ENCODE measurements around the gene EIF5A.

Gene EIF5A

DNA sequence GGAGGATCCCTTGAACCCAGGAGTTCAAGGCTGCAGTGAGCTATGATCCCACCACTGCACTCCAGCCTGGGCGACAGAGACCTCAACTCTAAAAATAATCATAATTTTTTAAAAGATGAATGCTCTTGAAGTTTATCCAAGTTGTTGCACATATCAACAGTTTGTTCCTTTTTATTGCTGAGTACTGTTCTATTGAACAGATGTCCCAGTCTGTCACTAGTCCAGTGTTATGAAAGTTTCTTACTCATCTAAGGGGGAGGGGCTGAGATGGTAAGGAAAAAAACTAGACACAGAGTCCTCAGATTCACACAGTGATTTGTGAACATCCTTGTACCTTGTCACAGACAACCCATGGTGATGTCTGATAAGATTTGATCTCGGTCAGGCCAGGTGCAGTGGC is 32.8 kb downstream of the EIF5A start:
- TF ChIP-seq, protein P1, sequence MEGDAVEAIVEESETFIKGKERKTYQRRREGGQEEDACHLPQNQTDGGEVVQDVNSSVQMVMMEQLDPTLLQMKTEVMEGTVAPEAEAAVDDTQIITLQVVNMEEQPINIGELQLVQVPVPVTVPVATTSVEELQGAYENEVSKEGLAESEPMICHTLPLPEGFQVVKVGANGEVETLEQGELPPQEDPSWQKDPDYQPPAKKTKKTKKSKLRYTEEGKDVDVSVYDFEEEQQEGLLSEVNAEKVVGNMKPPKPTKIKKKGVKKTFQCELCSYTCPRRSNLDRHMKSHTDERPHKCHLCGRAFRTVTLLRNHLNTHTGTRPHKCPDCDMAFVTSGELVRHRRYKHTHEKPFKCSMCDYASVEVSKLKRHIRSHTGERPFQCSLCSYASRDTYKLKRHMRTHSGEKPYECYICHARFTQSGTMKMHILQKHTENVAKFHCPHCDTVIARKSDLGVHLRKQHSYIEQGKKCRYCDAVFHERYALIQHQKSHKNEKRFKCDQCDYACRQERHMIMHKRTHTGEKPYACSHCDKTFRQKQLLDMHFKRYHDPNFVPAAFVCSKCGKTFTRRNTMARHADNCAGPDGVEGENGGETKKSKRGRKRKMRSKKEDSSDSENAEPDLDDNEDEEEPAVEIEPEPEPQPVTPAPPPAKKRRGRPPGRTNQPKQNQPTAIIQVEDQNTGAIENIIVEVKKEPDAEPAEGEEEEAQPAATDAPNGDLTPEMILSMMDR (IDR thresholded peaks at IDR 0.05; ENCODE audit: low read depth, low read length, missing control alignments), result no peak
- no peak for DNase-seq (ENCODE audit: extremely low read depth, low read depth)
- H3K4me3 ChIP-seq (replicated peaks; ENCODE audit: low read depth, low read length), result no peak overlapping the region

DNA sequence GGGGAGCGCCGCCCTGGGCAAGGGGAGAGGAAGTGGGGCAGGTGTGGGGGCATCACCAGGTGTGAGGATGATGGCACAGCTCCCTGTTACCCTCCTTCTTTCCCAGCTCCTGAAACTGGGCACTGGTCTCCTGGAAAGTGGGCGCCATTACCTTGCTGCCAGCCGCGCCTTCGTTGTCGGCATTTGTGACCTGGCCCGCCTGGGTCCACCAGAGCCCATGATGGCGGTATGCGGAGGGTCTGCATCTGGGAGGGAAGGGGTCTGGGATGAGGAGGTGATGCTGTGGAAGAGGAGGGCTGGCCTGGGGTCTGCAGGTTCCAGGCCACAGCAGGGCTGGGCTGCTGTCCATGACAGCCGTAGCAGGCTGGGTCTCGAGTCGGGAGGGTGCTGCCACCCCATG is 34.4 kb downstream of the EIF5A start:
- TF ChIP-seq, protein P1 (IDR thresholded peaks at IDR 0.05; ENCODE audit: low read depth, low read length, missing control alignments), result no peak
- DNase-seq (ENCODE audit: extremely low read depth, low read depth), result no peak
- H3K4me3 ChIP-seq (replicated peaks; ENCODE audit: low read depth, low read length), result no peak overlapping the region

DNA sequence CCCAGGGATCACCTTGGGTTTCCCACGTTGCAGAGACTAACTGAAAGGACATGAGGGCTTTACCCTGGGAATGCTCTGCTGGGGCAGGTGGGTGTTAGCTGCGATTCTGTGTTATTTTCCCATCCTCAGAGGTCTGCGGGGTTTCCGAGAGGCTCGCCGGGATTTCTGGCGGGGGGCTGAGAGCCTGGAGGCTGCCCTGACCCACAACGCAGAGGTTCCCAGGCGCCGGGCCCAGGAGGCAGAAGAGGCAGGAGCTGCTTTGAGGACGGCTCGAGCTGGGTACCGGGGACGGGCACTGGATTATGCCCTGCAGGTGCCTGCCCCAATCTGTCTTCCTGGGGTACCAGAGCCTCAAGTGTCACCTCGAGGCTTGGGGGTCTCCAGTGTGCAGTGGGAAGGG is 35.8 kb downstream of the EIF5A start:
- no peak for DNase-seq (ENCODE audit: extremely low read depth, low read depth)
- H3K4me3 ChIP-seq (replicated peaks; ENCODE audit: low read depth, low read length), result no peak overlapping the region
- TF ChIP-seq, protein P1 (IDR thresholded peaks at IDR 0.05; ENCODE audit: low read depth, low read length, missing control alignments), result no peak

DNA sequence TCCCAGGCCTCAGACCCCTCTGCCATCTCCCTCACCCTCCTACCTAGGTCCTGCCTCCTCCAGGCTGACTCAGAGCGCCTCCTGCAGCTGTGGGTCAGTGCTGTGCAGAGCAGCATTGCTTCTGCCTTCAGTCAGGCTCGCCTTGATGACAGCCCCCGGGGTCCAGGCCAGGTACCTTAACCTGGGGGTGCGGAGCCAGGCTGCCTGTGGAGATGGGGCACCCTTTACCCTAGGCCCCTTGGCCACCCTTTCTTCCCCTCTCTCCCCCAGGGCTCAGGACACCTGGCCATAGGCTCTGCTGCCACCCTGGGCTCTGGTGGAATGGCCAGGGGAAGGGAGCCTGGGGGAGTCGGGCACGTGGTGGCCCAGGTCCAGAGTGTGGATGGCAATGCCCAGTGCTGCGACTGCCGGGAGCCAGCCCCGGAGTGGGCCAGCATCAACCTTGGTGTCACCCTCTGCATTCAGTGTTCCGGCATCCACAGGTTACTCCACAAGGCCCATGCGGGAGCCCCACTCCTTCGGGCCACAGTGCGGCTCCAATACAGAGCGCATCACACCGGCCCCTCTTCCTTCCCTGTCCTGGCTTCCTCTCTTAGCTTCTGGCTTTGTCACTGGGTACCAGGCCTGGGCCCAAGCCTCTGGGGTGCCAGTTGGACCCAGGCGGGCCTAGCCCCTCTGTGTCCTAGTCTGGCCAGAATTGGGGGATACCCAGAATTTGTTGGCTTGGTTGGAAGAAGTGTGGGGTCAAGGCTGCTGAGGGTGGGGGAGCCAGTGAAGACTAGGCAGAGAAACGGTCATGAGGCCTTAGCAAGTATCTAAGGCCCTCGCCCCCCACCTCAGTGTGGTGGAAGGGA is 39.6 kb downstream of the EIF5A start:
- no peak overlapping the region for H3K4me3 ChIP-seq (replicated peaks; ENCODE audit: low read depth, low read length)
- TF ChIP-seq, protein P1 (IDR thresholded peaks at IDR 0.05; ENCODE audit: low read depth, low read length, missing control alignments), result no peak
- DNase-seq (ENCODE audit: extremely low read depth, low read depth), result no peak

GRCh38 chr17:7347630-7348477 is 40.4 kb downstream of the EIF5A start:
- no peak for DNase-seq (ENCODE audit: extremely low read depth, low read depth)
- H3K4me3 ChIP-seq (replicated peaks; ENCODE audit: low read depth, low read length), result no peak overlapping the region
- TF ChIP-seq, protein P1 (IDR thresholded peaks at IDR 0.05; ENCODE audit: low read depth, low read length, missing control alignments), result no peak

GRCh38 chr17:7348478-7349242 is 41.2 kb downstream of the EIF5A start:
- no peak overlapping the region for H3K4me3 ChIP-seq (replicated peaks; ENCODE audit: low read depth, low read length)
- TF ChIP-seq, protein P1 (IDR thresholded peaks at IDR 0.05; ENCODE audit: low read depth, low read length, missing control alignments), result no peak
- no peak for DNase-seq (ENCODE audit: extremely low read depth, low read depth)

Data from HFF-Myc (cell line).